AG09319 (cell line): Measurements from ENCODE around the gene GDAP1L1.

Source experiments
- DNase-seq: peaks from one replicate; pipeline ENCODE4 v3.0.0-alpha.2; 2010; ENCODE audit warnings: low read depth; ENCODE audit errors: extremely low read depth
- CTCF ChIP-seq: IDR thresholded peaks from 2 replicates; pipeline ENCODE4 v1.5.1; 2011; ENCODE audit warnings: low read depth, mild to moderate bottlenecking, inconsistent platforms, low read length, moderate library complexity

Gene GDAP1L1

GRCh38 chr20:44247131-44247571, at the start of gene GDAP1L1:
Gene GDAP1L1, plus strand, starts transcription at chr20:44247308. Its CDS starts 27 bp downstream, at chr20:44247335.
- TF ChIP-seq CTCF = no peak
- DNase-seq = no peak

- no peak for TF ChIP-seq CTCF
Observed at GRCh38 chr20:44198872-44199271, 48.2 kb upstream of the GDAP1L1 start.

GRCh38 chr20:44199877-44200276, 47.2 kb upstream of the GDAP1L1 start:
- DNase-seq = no peak
- no peak for TF ChIP-seq CTCF

More at GRCh38 chr20:44198872-44199271, 48.2 kb upstream of the GDAP1L1 start:
- DNase-seq = no peak

GRCh38 chr20:44200371-44200770, 46.7 kb upstream of the GDAP1L1 start:
- no peak for TF ChIP-seq CTCF
- no peak for DNase-seq

GRCh38 chr20:44200983-44201382, 46.1 kb upstream of the GDAP1L1 start:
- DNase-seq = no peak
- TF ChIP-seq CTCF = no peak

- no peak for TF ChIP-seq CTCF
- no peak for DNase-seq
Observed at GRCh38 chr20:44203161-44203560, 43.9 kb upstream of the GDAP1L1 start.

- no peak for TF ChIP-seq CTCF
- DNase-seq = peak; percentile 72
Observed at GRCh38 chr20:44204156-44204831, 42.8 kb upstream of the GDAP1L1 start.
